Stimulated activated CD8-positive, alpha-beta memory T cell treated with anti-CD3 and anti-CD28 coated beads, Interleukin-12 subunit alpha, Interleukin-12 subunit beta, amount 100 ng/mL, for 1 hour (primary cell): ENCODE results near the gene ATXN2L.
"Not testable (repeated sequence)": the region's sequence is repeated elsewhere in the genome, so short reads cannot be mapped to it uniquely, and the experiment has no call there.

Experiments used
- DNase-seq: peaks from one replicate; pipeline ENCODE4 v3.0.0-alpha.2; 2020; ENCODE audit warnings: low read depth

ATXN2L gene

DNA sequence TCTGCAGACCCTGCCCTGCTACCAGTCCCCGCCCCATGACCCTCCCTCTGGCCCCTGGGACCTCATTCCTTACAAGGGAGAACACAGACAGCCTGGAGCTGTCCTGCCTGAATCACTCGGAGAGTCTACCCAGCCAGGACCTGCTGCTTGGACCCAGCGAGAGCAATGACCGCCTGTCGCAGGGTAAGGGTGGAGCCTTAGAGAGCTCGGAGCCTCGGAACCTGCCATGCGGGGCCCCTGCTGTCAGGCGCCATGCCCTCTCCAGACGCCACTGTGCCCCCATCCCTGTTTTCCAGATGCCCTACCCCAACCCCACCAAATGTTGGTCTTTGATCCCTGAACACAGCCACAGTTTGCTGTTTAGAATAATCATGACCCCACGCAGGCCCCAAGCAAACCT is 46.4 kb downstream of the ATXN2L start:
- DNase-seq = no peak

DNA sequence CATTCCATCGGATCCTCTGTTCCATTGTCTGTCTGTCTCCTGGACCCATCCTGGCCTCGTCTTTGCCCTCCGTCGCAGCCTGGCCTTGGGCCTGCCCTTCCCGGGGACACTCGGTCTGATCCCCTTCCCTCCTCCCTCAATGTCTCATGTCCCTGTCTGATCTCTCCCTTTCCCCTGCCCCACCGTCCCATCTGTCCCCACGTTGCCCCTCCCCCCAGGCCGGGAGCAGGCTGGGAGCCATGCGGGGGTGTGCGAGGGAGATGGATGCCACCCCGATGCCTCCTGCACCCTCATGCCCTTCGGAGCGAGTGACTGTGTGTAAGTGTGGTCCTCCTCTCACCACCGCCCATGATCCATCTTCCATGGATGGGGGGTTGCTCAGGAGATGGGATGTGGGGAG is 50.2 kb downstream of the ATXN2L start:
- no peak for DNase-seq

- DNase-seq = peak; percentile 30
Measured at GRCh38 chr16:28873543-28874201, 50.9 kb downstream of the ATXN2L start.

DNA sequence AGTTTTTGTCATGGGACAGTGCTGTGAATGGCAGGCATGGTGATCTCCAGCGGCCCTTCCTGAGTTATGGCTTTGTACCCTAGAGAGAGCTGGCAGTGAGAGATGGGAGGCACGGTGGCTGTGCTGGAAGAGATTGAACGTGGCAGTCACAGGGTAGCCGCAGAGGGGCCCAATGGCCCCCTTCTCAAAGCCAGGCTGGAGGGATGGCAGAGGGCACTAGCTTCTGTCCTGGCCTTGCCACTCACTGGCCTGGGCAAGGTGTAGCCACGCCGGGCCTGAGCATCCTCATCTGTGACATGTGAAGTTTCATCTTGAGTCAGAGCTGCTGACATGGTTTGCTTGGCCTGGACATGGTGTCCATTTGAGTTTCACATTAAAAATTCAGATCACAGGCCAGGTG is 51.6 kb downstream of the ATXN2L start:
- no peak for DNase-seq

DNA sequence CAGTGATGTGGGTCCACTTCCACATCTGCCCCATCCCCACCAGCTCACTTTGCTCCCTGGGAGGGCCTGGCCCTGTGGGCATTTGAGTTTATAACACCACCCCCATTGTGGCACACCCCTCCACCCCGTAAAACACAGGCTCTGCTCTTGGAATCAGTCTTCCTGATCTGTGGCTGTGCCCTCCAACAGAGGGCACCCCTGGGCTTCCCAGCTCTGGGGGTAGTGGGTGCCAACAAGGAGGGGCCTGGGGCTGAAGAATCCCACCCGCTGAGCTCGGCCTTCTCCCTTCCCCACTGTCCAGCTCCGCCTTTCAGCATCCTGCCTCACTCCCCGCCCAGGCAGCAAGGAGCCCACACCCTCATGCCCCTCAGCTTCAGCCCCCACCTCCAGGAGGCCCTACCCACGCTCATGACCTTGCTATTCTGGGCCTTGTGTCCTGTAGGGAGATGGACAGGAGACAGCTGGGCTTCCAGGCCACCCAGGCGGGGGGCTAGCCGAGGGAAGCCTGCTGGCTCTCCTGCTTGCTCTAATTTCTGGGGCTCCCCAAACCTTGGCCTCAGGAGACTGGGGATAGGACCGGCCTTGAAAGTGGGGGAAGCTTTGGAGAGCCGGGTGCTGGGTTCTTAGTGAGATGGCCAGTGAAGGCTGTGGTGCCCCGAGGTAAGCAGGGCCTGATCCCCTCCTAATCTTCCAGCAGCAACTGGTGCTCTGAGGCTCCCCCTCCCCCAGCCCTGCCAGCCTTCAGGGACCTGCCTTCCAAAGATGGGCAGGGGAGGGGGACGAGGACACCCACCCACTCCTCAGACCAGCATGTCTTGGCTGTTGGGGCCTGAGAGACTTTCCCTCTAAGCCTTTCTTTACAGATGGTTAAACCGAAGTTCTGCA is 52.6 kb downstream of the ATXN2L start:
- no peak for DNase-seq

DNA sequence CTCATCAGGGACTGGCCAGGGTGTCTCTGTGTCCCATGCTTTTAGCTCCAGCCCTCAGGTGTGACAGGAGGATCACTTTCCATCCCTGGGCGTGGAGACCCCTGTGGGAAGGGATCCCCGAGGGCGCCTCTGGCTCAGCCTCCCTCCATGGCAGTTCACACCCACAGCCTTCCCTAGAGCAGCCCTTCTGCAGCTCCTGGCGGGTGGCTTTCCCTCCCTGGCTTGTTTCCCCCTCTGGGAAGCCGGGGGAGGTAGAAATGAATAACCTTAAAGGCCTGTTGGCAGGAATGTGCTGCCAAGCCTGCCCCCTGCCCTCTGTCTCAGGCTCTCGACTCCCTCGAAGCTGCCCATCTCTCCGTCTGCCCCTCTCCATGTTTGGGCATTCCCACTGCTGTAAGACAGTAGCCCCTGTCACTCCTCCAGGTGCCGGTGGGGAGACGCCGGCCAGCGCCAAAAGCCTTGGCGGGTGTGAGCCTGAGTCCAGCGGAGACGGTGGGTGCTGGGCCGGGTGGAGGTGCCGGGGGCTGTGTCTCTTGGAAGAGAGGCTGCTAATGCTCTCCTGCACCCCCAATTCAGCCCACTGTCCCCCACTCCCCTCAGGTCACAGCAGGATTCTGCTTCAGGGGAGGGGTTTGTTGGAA is 53.3 kb downstream of the ATXN2L start:
- no peak for DNase-seq

GRCh38 chr16:28876973-28877654 is 54.3 kb downstream of the ATXN2L start:
- no peak for DNase-seq

DNA sequence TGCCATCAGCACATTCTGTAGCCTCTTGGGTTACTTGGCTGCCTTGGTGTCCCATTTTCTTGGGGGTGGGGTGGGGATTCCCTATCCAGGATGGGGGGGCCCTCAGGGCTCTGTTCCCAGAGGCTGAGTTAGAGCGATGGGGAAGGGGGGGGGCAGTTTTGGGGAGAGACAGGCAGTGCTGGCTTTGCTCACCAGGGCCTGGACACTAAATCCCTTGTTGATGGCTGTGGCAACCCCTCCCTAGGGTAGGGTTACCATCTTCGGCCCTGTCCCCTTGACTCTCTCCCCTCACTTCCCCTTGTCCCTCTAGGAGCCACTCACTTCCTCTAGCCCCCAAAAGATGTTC is 54.8 kb downstream of the ATXN2L start:
- DNase-seq = no peak

- no peak for DNase-seq
Measured at GRCh38 chr16:28878083-28878926, 55.5 kb downstream of the ATXN2L start, which contains the start of gene ATP2A1. TSS of gene ATP2A1 (plus strand) at chr16:28878488. CDS start at chr16:28878672, 184 bp downstream.

GRCh38 chr16:28879261-28879840 is 56.6 kb downstream of the ATXN2L start:
- DNase-seq = no peak

GRCh38 chr16:28879841-28880588 is 57.2 kb downstream of the ATXN2L start:
- DNase-seq = peak; percentile 80

DNA sequence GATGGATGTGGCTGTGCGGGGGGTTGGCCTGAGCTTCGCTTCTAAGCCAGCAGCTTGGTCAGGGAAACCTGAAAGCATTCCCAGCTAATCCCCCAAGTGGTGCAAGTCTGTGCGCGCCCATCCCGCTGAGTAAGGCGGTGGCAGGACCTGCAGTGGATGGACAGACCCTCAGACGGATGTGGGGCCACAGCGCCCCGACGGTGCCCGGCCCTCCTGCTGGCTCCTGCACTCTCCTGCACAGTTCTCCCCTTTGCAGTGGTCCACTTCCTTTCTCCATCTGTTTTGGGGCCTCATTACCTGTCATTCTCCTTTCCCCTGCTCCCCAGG is 57.8 kb downstream of the ATXN2L start:
- DNase-seq = no peak

GRCh38 chr16:28880955-28881354 is 58.2 kb downstream of the ATXN2L start:
- DNase-seq = no peak

- DNase-seq = not testable (repeated sequence)
Measured at GRCh38 chr16:28881565-28881964, 58.8 kb downstream of the ATXN2L start.

GRCh38 chr16:28882551-28883160 is 59.9 kb downstream of the ATXN2L start:
- no peak for DNase-seq

DNA sequence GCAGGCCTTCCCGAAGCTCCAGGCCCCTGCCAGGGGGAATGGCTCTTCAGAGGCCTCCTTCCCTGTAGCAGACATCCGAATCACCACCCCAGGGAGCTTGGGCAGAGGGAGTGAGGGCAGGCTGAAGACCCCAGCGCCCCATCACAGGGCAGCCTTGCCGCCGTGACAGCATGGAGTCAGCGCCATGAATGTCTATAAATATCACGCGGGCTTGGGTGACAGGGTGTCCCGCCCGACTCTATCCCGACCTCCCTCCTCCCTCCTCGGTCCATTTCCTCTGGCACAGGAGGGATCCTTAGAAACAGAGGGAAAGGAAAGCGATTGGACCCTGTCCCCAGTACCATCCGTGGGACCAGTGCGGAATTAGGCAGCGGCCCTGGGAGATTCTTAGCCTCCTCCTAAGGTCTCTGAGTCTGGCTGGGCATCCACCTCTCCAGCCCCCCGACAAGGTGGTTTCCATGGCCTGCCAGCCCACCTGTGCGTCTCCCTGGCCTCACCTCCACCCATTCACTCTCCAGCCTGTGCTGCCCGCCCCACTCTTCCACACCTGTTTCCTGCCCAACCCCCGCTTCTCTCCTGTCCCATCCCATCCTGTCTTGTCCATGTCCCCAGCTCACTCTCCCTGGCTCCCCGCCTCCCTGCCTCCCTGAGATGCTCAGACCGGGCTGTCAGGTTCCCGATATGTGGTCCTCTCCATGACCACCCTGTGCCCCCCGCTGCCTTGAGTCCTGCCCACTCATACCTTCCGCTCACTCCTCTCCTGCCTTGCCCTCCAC is 60.6 kb downstream of the ATXN2L start:
- no peak for DNase-seq

GRCh38 chr16:28884045-28884444 is 61.2 kb downstream of the ATXN2L start:
- no peak for DNase-seq
